Vagina (tissue), 2 donors: ENCODE data around the gene IL36A.

ENCODE experiments used
- POLR2AphosphoS5 ChIP-seq, 2 donors: sonication (generic); formaldehyde crosslinking; IDR thresholded peaks; one replicate each; pipeline ENCODE4 v1.9.0; 2017; ENCODE audit warnings: antibody characterized with exemption in 2 of 2, mild to moderate bottlenecking in 2 of 2, low read depth in 1 of 2; ENCODE audit not compliant: insufficient read depth in 1 of 2
- TF ChIP-seq, protein P1 (sequence below), 3 experiments: fragments of 450-650 bp in 2 of 3; fragments of 200-600 bp in 1 of 3; sonication (generic) in 1 of 3; IDR thresholded peaks; one replicate each; pipeline ENCODE4 v1.5.1; 2017 to 2019; ENCODE audit warnings: antibody characterized with exemption in 3 of 3, mild to moderate bottlenecking in 2 of 3, moderate library complexity in 2 of 3

DNA sequence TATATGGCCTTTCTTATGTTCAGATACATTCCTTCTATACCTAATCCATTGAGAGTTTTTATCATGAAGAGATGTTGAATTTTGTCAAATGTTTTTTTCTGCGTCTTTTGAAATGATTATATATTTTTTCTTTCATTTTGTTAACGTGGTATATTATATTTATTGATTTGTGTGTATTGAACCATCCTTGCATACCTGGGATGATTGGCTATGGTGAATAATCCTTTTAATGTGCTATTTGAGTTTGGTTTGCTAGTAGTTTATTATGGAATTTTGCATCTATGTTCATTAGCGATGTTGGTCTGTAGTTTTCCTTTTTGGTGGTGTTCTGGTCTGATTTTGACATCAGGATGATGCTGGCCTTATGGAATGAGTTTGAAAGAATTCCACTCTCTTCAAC is 15.6 kb upstream of the IL36A start:
- TF ChIP-seq, protein P1, sequence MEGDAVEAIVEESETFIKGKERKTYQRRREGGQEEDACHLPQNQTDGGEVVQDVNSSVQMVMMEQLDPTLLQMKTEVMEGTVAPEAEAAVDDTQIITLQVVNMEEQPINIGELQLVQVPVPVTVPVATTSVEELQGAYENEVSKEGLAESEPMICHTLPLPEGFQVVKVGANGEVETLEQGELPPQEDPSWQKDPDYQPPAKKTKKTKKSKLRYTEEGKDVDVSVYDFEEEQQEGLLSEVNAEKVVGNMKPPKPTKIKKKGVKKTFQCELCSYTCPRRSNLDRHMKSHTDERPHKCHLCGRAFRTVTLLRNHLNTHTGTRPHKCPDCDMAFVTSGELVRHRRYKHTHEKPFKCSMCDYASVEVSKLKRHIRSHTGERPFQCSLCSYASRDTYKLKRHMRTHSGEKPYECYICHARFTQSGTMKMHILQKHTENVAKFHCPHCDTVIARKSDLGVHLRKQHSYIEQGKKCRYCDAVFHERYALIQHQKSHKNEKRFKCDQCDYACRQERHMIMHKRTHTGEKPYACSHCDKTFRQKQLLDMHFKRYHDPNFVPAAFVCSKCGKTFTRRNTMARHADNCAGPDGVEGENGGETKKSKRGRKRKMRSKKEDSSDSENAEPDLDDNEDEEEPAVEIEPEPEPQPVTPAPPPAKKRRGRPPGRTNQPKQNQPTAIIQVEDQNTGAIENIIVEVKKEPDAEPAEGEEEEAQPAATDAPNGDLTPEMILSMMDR (IDR thresholded peaks at IDR 0.05): no peak
- TF ChIP-seq POLR2AphosphoS5 (IDR thresholded peaks at IDR 0.05; ENCODE audit: insufficient read depth in 1 of 2, low read depth in 1 of 2): no peak
